Measurements from ENCODE around the gene PDE9A. TPM values are rescaled to one million over a fixed set of nuclear protein-coding genes. Genes with fewer than 3 reads are reported as not detected.

The PDE9A gene
- total RNA-seq, 1 experiment from 2014 or later, result 31.9 TPM

DNA sequence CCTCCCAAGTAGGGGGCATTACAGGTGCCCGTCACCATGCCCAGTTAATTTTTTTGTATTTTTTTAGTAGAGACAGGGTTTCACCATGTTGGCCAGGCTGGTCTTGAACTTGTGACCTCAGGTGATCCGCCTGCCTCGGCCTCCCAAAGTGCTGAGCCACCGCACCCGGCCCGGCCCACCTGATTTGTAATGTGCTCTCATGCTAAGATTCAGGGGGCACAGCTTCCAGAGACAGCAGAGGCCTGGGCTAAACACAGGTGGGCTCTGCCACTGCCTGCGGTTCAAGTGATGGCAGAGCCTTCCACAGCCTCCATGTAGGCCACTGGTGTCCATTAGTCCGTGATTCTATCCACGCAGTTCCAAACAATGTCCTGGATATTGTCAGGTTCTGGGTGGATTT is 98.4 kb downstream of the PDE9A start:
- Histone ChIP-seq H2BK120ac (ENCODE audit: low read depth, low read length, poor library complexity, severe bottlenecking) (no peak overlapping the region), H3K79me1 (ENCODE audit: insufficient read depth, low read depth, low read length, poor library complexity, severe bottlenecking) (no peaks in the 10 kb centered on the region), H4K5ac (ENCODE audit: insufficient read length, low read depth, low read length) (no peak overlapping the region), H3K9me3 (ENCODE audit: control insufficient read depth, low read depth, low read length) (no peaks in the 10 kb centered on the region), H2BK15ac (ENCODE audit: low read depth, low read length) (no peak overlapping the region), H3K18ac (ENCODE audit: insufficient read length, low read depth, low read length) (no peak overlapping the region), H3K4me2 (ENCODE audit: insufficient read depth, insufficient read length, low read length) (no peak overlapping the region), H3K27ac (ENCODE audit: insufficient read length, low read depth, low read length) (no peak overlapping the region), H3K9ac (ENCODE audit: extremely low read depth, insufficient read length, low read length) (no peak overlapping the region), H4K91ac (ENCODE audit: insufficient read length, low read depth, low read length) (no peak overlapping the region), H3K14ac (ENCODE audit: insufficient read depth, low read length) (no peak overlapping the region), H3K23me2 (ENCODE audit: insufficient read length, low read depth, low read length, poor library complexity, severe bottlenecking) (no peaks in the 10 kb centered on the region), H3T11ph (ENCODE audit: low read length) (no peak overlapping the region), H4K8ac (replicated peaks; ENCODE audit: insufficient read length, low read depth, low read length) (no peak overlapping the region), H2BK12ac (ENCODE audit: insufficient read length, low read depth, low read length) (no peak overlapping the region), H2BK5ac (ENCODE audit: insufficient read length, low read length) (no peak overlapping the region), H2AFZ (ENCODE audit: low read length) (no peak overlapping the region), H2AK5ac (ENCODE audit: insufficient read length, low read length) (no peak overlapping the region), H3K79me2 (ENCODE audit: insufficient read depth, low read length) (no peaks in the 10 kb centered on the region), H3K4ac (ENCODE audit: low read depth, low read length) (no peak overlapping the region), H3K23ac (ENCODE audit: insufficient read length, low read depth, low read length) (no peak overlapping the region), H2BK20ac (ENCODE audit: low read depth, low read length, poor library complexity, severe bottlenecking) (no peak overlapping the region), H4K20me1 (ENCODE audit: control insufficient read depth, insufficient read depth, insufficient read length) (no peaks in the 10 kb centered on the region), H3K4me1 (ENCODE audit: insufficient read depth, low read length) (no peaks in the 10 kb centered on the region), H3K27me3 (ENCODE audit: insufficient read depth, low read length) (no peaks in the 10 kb centered on the region), H3K56ac (ENCODE audit: insufficient read length, low read depth, low read length) (no peak overlapping the region)
- TF ChIP-seq, protein P1, sequence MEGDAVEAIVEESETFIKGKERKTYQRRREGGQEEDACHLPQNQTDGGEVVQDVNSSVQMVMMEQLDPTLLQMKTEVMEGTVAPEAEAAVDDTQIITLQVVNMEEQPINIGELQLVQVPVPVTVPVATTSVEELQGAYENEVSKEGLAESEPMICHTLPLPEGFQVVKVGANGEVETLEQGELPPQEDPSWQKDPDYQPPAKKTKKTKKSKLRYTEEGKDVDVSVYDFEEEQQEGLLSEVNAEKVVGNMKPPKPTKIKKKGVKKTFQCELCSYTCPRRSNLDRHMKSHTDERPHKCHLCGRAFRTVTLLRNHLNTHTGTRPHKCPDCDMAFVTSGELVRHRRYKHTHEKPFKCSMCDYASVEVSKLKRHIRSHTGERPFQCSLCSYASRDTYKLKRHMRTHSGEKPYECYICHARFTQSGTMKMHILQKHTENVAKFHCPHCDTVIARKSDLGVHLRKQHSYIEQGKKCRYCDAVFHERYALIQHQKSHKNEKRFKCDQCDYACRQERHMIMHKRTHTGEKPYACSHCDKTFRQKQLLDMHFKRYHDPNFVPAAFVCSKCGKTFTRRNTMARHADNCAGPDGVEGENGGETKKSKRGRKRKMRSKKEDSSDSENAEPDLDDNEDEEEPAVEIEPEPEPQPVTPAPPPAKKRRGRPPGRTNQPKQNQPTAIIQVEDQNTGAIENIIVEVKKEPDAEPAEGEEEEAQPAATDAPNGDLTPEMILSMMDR (conservative IDR thresholded peaks at IDR 0.05), result no peak
- peaks cover 2 to 17% of the 10 kb centered on the region in 2 experiments; a peak in 3 of 4 replicates for H3K4me1 Mint-ChIP-seq
- no peak for DNase-seq
- WGBS (ENCODE audit: extremely low coverage, insufficient read length, low lambda C conversion rate), result no CpG with 5 or more reads among the region's 9 CpGs
- H3K27ac Mint-ChIP-seq, result no peak overlapping the region; a peak in 1 of 7 replicates
- no peaks in the 10 kb centered on the region for H3K9me3 Mint-ChIP-seq
- peaks cover 0 to 33% (median 16%) of the 10 kb centered on the region in 3 experiments; a peak in 6 of 7 replicates for H3K36me3 Mint-ChIP-seq (ENCODE audit: insufficient read depth in 1 of 3, low read depth in 3 of 3)
- no peaks in the 10 kb centered on the region for H3K27me3 Mint-ChIP-seq (ENCODE audit: low read depth)
- H3K4me3 Mint-ChIP-seq, result no peak overlapping the region
